ENCODE data around the gene GALNT17. TPM values are rescaled to one million over a fixed set of nuclear protein-coding genes. Genes with fewer than 3 reads are reported as not detected.
"Not testable (repeated sequence)": the region's sequence is repeated elsewhere in the genome, so short reads cannot be mapped to it uniquely, and the experiment has no call there.

Gene GALNT17
- total RNA-seq, 4 donors from 2014 or later: 0.63 to 7.5 (median 3.1) TPM

GRCh38 chr7:71731740-71732139 lies 599.8 kb downstream of the GALNT17 start:
- no peak for DNase-seq (ENCODE audit: low spot score in 2 of 2)
- TF ChIP-seq POLR2A (IDR thresholded peaks at IDR 0.05): no peak
- no peak for TF ChIP-seq CTCF (IDR thresholded peaks at IDR 0.05)
- no peak overlapping the region for H3K4me3 ChIP-seq (ENCODE audit: low read depth, poor library complexity, severe bottlenecking)
- intact Hi-C loops (cut with DNase I; ENCODE audit: low total_unique reads): loop anchor here (5.0 kb wide), 1 partner anchor 874 kb away; no protein-coding TSS in a partner anchor
- 93% methylated on average over 9 of the region's 9 CpGs for WGBS, 2 donors

GRCh38 chr7:71733107-71733870 lies 601.3 kb downstream of the GALNT17 start:
- intact Hi-C loops (cut with DNase I; ENCODE audit: low total_unique reads): loop anchor here (5.0 kb wide), 1 partner anchor 876 kb away; no protein-coding TSS in a partner anchor
- DNase-seq (ENCODE audit: low spot score in 2 of 2): peak; percentile 52 to 95
- WGBS, 2 donors: 4 to 5% methylated on average over 29 of the region's 29 CpGs
- TF ChIP-seq CTCF (IDR thresholded peaks at IDR 0.05): peak in 1 of 3 donors; percentile 73
- no peak for TF ChIP-seq POLR2A (IDR thresholded peaks at IDR 0.05)
- no peak overlapping the region for H3K4me3 ChIP-seq (ENCODE audit: low read depth, poor library complexity, severe bottlenecking)

GRCh38 chr7:71735961-71736556 lies 604.1 kb downstream of the GALNT17 start:
- no peak overlapping the region for H3K4me3 ChIP-seq (ENCODE audit: low read depth, poor library complexity, severe bottlenecking)
- peak; percentile 49 to 86 for DNase-seq (ENCODE audit: low spot score in 2 of 2)
- 36 to 38% methylated on average over 7 of the region's 7 CpGs for WGBS, 2 donors
- no peak for TF ChIP-seq POLR2A (IDR thresholded peaks at IDR 0.05)
- no peak for TF ChIP-seq CTCF (IDR thresholded peaks at IDR 0.05)
- intact Hi-C loops (cut with DNase I; ENCODE audit: low total_unique reads): no loop called here

- intact Hi-C loops (cut with DNase I; ENCODE audit: low total_unique reads); DNase-seq (ENCODE audit: low spot score in 2 of 2); H3K4me3 ChIP-seq (ENCODE audit: low read depth, poor library complexity, severe bottlenecking): not testable (repeated sequence)
- WGBS, 2 donors: 82 to 85% methylated on average over 16 to 33 of the region's 42 CpGs
Measured at GRCh38 chr7:71737931-71738540, 606.1 kb downstream of the GALNT17 start.

GRCh38 chr7:71739520-71740173 lies 607.7 kb downstream of the GALNT17 start:
- TF ChIP-seq CTCF (IDR thresholded peaks at IDR 0.05) (no peak), POLR2A (IDR thresholded peaks at IDR 0.05) (no peak)
- DNase-seq (ENCODE audit: low spot score in 2 of 2): no peak
- intact Hi-C loops (cut with DNase I; ENCODE audit: low total_unique reads): no loop called here
- no peak overlapping the region for H3K4me3 ChIP-seq (ENCODE audit: low read depth, poor library complexity, severe bottlenecking)
- 58 to 68% methylated on average over 10 of the region's 10 CpGs for WGBS, 2 donors

GRCh38 chr7:71740174-71740560 lies 608.2 kb downstream of the GALNT17 start:
- H3K4me3 ChIP-seq (ENCODE audit: low read depth, poor library complexity, severe bottlenecking): no peak overlapping the region
- TF ChIP-seq CTCF (IDR thresholded peaks at IDR 0.05) (no peak), POLR2A (IDR thresholded peaks at IDR 0.05) (no peak)
- DNase-seq (ENCODE audit: low spot score in 2 of 2): no peak
- intact Hi-C loops (cut with DNase I; ENCODE audit: low total_unique reads): no loop called here
- 81 to 89% methylated on average over 5 of the region's 5 CpGs for WGBS, 2 donors
